ENCODE measurements around the gene KCNK15.

KCNK15 gene

GRCh38 chr20:44715499-44716308 lies 30.0 kb upstream of the KCNK15 start:
- DNase-seq (ENCODE audit: low read depth in 2 of 2) = no peak

- no peak for DNase-seq (ENCODE audit: low read depth in 2 of 2)
Measured at GRCh38 chr20:44716309-44717106, 29.2 kb upstream of the KCNK15 start.

- DNase-seq (ENCODE audit: low read depth in 2 of 2) = no peak
Measured at GRCh38 chr20:44717986-44718385, 27.7 kb upstream of the KCNK15 start.

GRCh38 chr20:44719841-44720240 lies 25.8 kb upstream of the KCNK15 start:
- no peak for DNase-seq (ENCODE audit: low read depth in 2 of 2)

GRCh38 chr20:44720621-44720996 lies 25.1 kb upstream of the KCNK15 start:
- no peak for DNase-seq (ENCODE audit: low read depth in 2 of 2)

- peak in 1 of 2 experiments; percentile 71 for DNase-seq (ENCODE audit: low read depth in 2 of 2)
Measured at GRCh38 chr20:44720997-44721784, 24.5 kb upstream of the KCNK15 start.

GRCh38 chr20:44721785-44722054 lies 23.9 kb upstream of the KCNK15 start:
- no peak for DNase-seq (ENCODE audit: low read depth in 2 of 2)

GRCh38 chr20:44722990-44723389 lies 22.7 kb upstream of the KCNK15 start:
- DNase-seq (ENCODE audit: low read depth in 2 of 2) = no peak

GRCh38 chr20:44723391-44723790 lies 22.3 kb upstream of the KCNK15 start:
- no peak for DNase-seq (ENCODE audit: low read depth in 2 of 2)

GRCh38 chr20:44723798-44724362 lies 21.8 kb upstream of the KCNK15 start:
- DNase-seq (ENCODE audit: low read depth in 2 of 2) = no peak

GRCh38 chr20:44724423-44725091 lies 21.1 kb upstream of the KCNK15 start:
- DNase-seq (ENCODE audit: low read depth in 2 of 2) = no peak

- no peak for DNase-seq (ENCODE audit: low read depth in 2 of 2)
Measured at GRCh38 chr20:44725837-44726236, 19.8 kb upstream of the KCNK15 start.

GRCh38 chr20:44727039-44727438 lies 18.6 kb upstream of the KCNK15 start:
- no peak for DNase-seq (ENCODE audit: low read depth in 2 of 2)

GRCh38 chr20:44727651-44728050 lies 18.0 kb upstream of the KCNK15 start:
- no peak for DNase-seq (ENCODE audit: low read depth in 2 of 2)

- DNase-seq (ENCODE audit: low read depth in 2 of 2) = peak; percentile 38 to 45
Measured at GRCh38 chr20:44728801-44729443, 16.7 kb upstream of the KCNK15 start.

GRCh38 chr20:44730441-44730840 lies 15.2 kb upstream of the KCNK15 start:
- peak; percentile 89 to 90 for DNase-seq (ENCODE audit: low read depth in 2 of 2)

- no peak for DNase-seq (ENCODE audit: low read depth in 2 of 2)
Measured at GRCh38 chr20:44731657-44732056, 14.0 kb upstream of the KCNK15 start.

GRCh38 chr20:44732327-44732726 lies 13.3 kb upstream of the KCNK15 start:
- no peak for DNase-seq (ENCODE audit: low read depth in 2 of 2)

GRCh38 chr20:44733341-44734069 lies 12.2 kb upstream of the KCNK15 start:
- DNase-seq (ENCODE audit: low read depth in 2 of 2) = peak in 1 of 2 experiments; percentile 24

GRCh38 chr20:44734938-44735337 lies 10.7 kb upstream of the KCNK15 start:
- DNase-seq (ENCODE audit: low read depth in 2 of 2) = peak; percentile 46 to 47
